ENCODE results near the gene DSCAM. TPM values are rescaled to one million over a fixed set of nuclear protein-coding genes. Genes with fewer than 3 reads are reported as not detected.

DSCAM gene
- total RNA-seq, 2 experiments from 2014 or later: not detected

- Histone ChIP-seq H3K27ac (ENCODE audit: low read depth in 1 of 2, low read length in 2 of 2) (no peak overlapping the region), H3K27me3 (ENCODE audit: control insufficient read depth in 1 of 2, insufficient read depth in 2 of 2, low read length in 2 of 2) (no peaks in the 10 kb centered on the region), H3K4me1 (ENCODE audit: insufficient read depth, low read length) (no peaks in the 10 kb centered on the region), H3K36me3 (ENCODE audit: insufficient read depth, low read length) (no peaks in the 10 kb centered on the region), H3K9me3 (ENCODE audit: control insufficient read depth in 1 of 2, insufficient read depth in 1 of 2, low read length in 2 of 2) (peaks cover 0 to 3% of the 10 kb centered on the region in 2 experiments), H3K4me3 (ENCODE audit: low read length) (no peak overlapping the region)
- ChIA-PET CTCF (no interaction called here), POLR2A (no interaction called here)
- H3K9me3 Mint-ChIP-seq: peaks cover 5% of the 10 kb centered on the region
- H3K4me1 Mint-ChIP-seq (ENCODE audit: low read depth): no peaks in the 10 kb centered on the region
- H3K4me3 Mint-ChIP-seq: no peak overlapping the region
- ATAC-seq (ENCODE audit: poor library complexity) (no peak), DNase-seq (no peak)
- no peak for TF ChIP-seq CTCF (IDR thresholded peaks at IDR 0.05)
- H3K27me3 Mint-ChIP-seq: peaks cover 5% of the 10 kb centered on the region
- intact Hi-C loops (cut with DNase I, micrococcal nuclease): no loop called here
- H3K27ac Mint-ChIP-seq: no peak overlapping the region
- no peaks in the 10 kb centered on the region for H3K36me3 Mint-ChIP-seq (ENCODE audit: low read depth)
Observed at GRCh38 chr21:40337981-40338380, 509.0 kb downstream of the DSCAM start.

GRCh38 chr21:40335704-40336103 is 511.3 kb downstream of the DSCAM start:
- DNase-seq (no peak), ATAC-seq (ENCODE audit: poor library complexity) (no peak)
- POLR2A ChIA-PET: no interaction called here
- no peaks in the 10 kb centered on the region for H3K4me1 Mint-ChIP-seq (ENCODE audit: low read depth)
- Histone ChIP-seq H3K36me3 (ENCODE audit: insufficient read depth, low read length) (no peaks in the 10 kb centered on the region), H3K9me3 (ENCODE audit: control insufficient read depth in 1 of 2, insufficient read depth in 1 of 2, low read length in 2 of 2) (peaks cover 0 to 3% of the 10 kb centered on the region in 2 experiments), H3K4me1 (ENCODE audit: insufficient read depth, low read length) (no peaks in the 10 kb centered on the region), H3K27ac (ENCODE audit: low read depth in 1 of 2, low read length in 2 of 2) (no peak overlapping the region), H3K27me3 (ENCODE audit: control insufficient read depth in 1 of 2, insufficient read depth in 2 of 2, low read length in 2 of 2) (no peaks in the 10 kb centered on the region), H3K4me3 (ENCODE audit: low read length) (no peak overlapping the region)
- H3K36me3 Mint-ChIP-seq (ENCODE audit: low read depth): no peaks in the 10 kb centered on the region
- intact Hi-C loops (cut with DNase I, micrococcal nuclease): no loop called here
- TF ChIP-seq CTCF (IDR thresholded peaks at IDR 0.05): no peak
- peaks cover 5% of the 10 kb centered on the region for H3K9me3 Mint-ChIP-seq
- CTCF ChIA-PET: no interaction called here
- no peak overlapping the region for H3K27ac Mint-ChIP-seq
- peaks cover 5% of the 10 kb centered on the region for H3K27me3 Mint-ChIP-seq
- no peak overlapping the region for H3K4me3 Mint-ChIP-seq

GRCh38 chr21:40334159-40334558 is 512.8 kb downstream of the DSCAM start:
- ChIA-PET CTCF (no interaction called here), POLR2A (no interaction called here)
- Mint-ChIP-seq H3K27me3 (peaks cover 5% of the 10 kb centered on the region), H3K36me3 (ENCODE audit: low read depth) (no peaks in the 10 kb centered on the region), H3K27ac (no peak overlapping the region), H3K4me1 (ENCODE audit: low read depth) (no peaks in the 10 kb centered on the region), H3K9me3 (peaks cover 5% of the 10 kb centered on the region), H3K4me3 (no peak overlapping the region)
- TF ChIP-seq CTCF (IDR thresholded peaks at IDR 0.05): no peak
- no peak overlapping the region for H3K4me3 ChIP-seq (ENCODE audit: low read length)
- H3K36me3 ChIP-seq (ENCODE audit: insufficient read depth, low read length): no peaks in the 10 kb centered on the region
- no peaks in the 10 kb centered on the region for H3K27me3 ChIP-seq (ENCODE audit: control insufficient read depth in 1 of 2, insufficient read depth in 2 of 2, low read length in 2 of 2)
- no peak for ATAC-seq (ENCODE audit: poor library complexity)
- H3K9me3 ChIP-seq (ENCODE audit: control insufficient read depth in 1 of 2, insufficient read depth in 1 of 2, low read length in 2 of 2): peaks cover 0 to 3% of the 10 kb centered on the region in 2 experiments
- no peak for DNase-seq
- no peaks in the 10 kb centered on the region for H3K4me1 ChIP-seq (ENCODE audit: insufficient read depth, low read length)
- intact Hi-C loops (cut with DNase I, micrococcal nuclease): no loop called here
- no peak overlapping the region for H3K27ac ChIP-seq (ENCODE audit: low read depth in 1 of 2, low read length in 2 of 2)
